ENCODE measurements around the gene GCNT1. TPM values are rescaled to one million over a fixed set of nuclear protein-coding genes. Genes with fewer than 3 reads are reported as not detected.

GCNT1 gene
- total RNA-seq, 1 experiment from 2014 or later: 0.28 TPM

DNA sequence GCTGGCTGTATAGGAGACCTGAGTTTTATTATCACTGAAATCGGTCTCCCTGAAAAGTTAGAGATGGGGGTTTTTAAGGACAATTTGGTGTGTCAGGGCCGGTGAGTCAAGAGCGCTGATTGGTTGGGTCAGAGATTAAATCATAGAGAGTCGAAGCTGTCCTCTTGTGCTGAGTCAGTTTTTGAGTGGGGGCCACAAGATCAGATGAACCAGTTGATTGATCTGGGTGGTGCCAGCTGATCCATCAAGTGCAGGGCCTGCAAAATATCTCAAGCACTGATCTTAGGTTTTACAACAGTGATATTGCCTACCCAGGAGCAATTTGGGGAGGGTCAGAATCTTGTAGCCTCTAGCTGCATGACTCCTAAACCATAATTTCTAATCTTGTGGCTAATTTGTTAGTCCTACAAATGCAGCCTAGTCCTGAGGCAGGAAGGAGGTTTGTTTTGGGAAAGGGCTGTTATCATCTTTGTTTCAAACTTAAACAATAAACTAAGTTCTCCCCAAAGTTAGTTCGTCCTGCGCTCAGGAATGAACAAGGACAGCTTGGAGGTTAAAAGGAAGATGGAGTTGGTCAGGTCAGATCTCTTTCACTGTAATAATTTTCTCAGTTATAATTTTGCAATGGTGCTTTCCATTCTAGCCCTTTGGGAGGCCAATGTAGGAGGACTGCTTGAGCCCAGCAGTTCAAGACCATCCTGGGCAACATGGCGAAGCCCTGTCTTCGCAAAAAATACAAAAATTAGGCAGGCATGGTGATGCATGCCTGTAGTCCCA lies 33.1 kb upstream of the GCNT1 start:
- no TSS peak for BruUV-seq (replicated peaks)
- intact Hi-C loops (cut with micrococcal nuclease; ENCODE audit: unreplicated experiment) (no loop called here), in situ Hi-C loops (cut with HindIII; ENCODE audit: low pct_unique_long_range_greater_than_20kb, low sequenced_read_pairs) (no loop called here)
- no peak overlapping the region for H3K27ac ChIP-seq (ENCODE audit: low read length)
- POLR2A ChIA-PET: no interaction called here
- H3K4me3 ChIP-seq (ENCODE audit: low read depth in 2 of 2, low read length in 2 of 2): no peak overlapping the region
- DNase-seq (ENCODE audit: low read depth, low spot score) (no peak), ATAC-seq (no peak)
- no peaks in the 10 kb centered on the region for H3K27me3 ChIP-seq (ENCODE audit: control insufficient read depth, insufficient read depth, low read length)
- CTCF ChIA-PET: no interaction called here
- TF ChIP-seq, protein P1, sequence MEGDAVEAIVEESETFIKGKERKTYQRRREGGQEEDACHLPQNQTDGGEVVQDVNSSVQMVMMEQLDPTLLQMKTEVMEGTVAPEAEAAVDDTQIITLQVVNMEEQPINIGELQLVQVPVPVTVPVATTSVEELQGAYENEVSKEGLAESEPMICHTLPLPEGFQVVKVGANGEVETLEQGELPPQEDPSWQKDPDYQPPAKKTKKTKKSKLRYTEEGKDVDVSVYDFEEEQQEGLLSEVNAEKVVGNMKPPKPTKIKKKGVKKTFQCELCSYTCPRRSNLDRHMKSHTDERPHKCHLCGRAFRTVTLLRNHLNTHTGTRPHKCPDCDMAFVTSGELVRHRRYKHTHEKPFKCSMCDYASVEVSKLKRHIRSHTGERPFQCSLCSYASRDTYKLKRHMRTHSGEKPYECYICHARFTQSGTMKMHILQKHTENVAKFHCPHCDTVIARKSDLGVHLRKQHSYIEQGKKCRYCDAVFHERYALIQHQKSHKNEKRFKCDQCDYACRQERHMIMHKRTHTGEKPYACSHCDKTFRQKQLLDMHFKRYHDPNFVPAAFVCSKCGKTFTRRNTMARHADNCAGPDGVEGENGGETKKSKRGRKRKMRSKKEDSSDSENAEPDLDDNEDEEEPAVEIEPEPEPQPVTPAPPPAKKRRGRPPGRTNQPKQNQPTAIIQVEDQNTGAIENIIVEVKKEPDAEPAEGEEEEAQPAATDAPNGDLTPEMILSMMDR (IDR thresholded peaks at IDR 0.05): no peak
- TF ChIP-seq SIN3A (IDR thresholded peaks at IDR 0.05; ENCODE audit: borderline replicate concordance, insufficient read depth, low read depth, low read length): no peak
- TF ChIP-seq POLR2AphosphoS5 (IDR thresholded peaks at IDR 0.05; ENCODE audit: low read depth, low read length): no peak
- no peak for TF ChIP-seq TCF7L2 (IDR thresholded peaks at IDR 0.05; ENCODE audit: low read depth, low read length)
- TF ChIP-seq, protein P2, sequence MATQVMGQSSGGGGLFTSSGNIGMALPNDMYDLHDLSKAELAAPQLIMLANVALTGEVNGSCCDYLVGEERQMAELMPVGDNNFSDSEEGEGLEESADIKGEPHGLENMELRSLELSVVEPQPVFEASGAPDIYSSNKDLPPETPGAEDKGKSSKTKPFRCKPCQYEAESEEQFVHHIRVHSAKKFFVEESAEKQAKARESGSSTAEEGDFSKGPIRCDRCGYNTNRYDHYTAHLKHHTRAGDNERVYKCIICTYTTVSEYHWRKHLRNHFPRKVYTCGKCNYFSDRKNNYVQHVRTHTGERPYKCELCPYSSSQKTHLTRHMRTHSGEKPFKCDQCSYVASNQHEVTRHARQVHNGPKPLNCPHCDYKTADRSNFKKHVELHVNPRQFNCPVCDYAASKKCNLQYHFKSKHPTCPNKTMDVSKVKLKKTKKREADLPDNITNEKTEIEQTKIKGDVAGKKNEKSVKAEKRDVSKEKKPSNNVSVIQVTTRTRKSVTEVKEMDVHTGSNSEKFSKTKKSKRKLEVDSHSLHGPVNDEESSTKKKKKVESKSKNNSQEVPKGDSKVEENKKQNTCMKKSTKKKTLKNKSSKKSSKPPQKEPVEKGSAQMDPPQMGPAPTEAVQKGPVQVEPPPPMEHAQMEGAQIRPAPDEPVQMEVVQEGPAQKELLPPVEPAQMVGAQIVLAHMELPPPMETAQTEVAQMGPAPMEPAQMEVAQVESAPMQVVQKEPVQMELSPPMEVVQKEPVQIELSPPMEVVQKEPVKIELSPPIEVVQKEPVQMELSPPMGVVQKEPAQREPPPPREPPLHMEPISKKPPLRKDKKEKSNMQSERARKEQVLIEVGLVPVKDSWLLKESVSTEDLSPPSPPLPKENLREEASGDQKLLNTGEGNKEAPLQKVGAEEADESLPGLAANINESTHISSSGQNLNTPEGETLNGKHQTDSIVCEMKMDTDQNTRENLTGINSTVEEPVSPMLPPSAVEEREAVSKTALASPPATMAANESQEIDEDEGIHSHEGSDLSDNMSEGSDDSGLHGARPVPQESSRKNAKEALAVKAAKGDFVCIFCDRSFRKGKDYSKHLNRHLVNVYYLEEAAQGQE (IDR thresholded peaks at IDR 0.05; ENCODE audit: insufficient read depth in 1 of 2, low read depth in 2 of 2, low read length in 1 of 2): no peak
- H3K9me3 ChIP-seq (ENCODE audit: control insufficient read depth, insufficient read depth, low read depth, low read length): no peaks in the 10 kb centered on the region
- no peaks in the 10 kb centered on the region for H3K4me1 ChIP-seq (ENCODE audit: control insufficient read depth, insufficient read depth, low read length)
- no peaks in the 10 kb centered on the region for H3K36me3 ChIP-seq (ENCODE audit: control insufficient read depth, insufficient read depth, low read length)

DNA sequence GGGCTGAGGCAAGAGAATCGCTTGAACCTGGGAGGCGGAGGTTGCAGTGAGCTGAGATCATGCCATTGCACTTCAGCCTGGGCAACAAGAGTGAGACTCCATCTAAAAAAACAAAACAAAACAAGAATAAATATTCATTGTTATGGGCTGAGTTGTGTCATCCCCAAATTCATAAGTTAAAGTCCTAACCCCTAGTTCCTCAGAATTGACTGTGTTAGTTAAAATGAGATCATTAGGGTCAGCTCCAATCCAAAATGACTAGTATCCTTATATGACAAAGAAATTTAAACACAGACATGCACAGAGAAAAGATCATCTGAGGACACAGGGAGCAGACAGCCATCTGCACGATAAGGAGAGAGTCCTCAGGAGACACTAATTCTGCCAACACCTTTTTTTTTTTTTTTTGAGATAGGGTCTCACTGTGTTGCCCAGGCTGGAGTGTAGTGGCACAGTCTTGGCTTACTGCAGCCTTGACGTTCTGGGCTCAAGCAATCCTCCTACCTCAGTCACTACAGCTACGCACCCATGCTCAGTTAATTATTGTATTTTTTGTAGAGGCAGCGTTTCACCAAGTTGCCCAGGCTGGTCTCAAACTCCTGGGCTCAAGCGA lies 32.1 kb upstream of the GCNT1 start:
- H3K4me3 ChIP-seq (ENCODE audit: low read depth in 2 of 2, low read length in 2 of 2): no peak overlapping the region
- intact Hi-C loops (cut with micrococcal nuclease; ENCODE audit: unreplicated experiment) (no loop called here), in situ Hi-C loops (cut with HindIII; ENCODE audit: low pct_unique_long_range_greater_than_20kb, low sequenced_read_pairs) (no loop called here)
- no peak for TF ChIP-seq SIN3A (IDR thresholded peaks at IDR 0.05; ENCODE audit: borderline replicate concordance, insufficient read depth, low read depth, low read length)
- no peak for TF ChIP-seq TCF7L2 (IDR thresholded peaks at IDR 0.05; ENCODE audit: low read depth, low read length)
- no peaks in the 10 kb centered on the region for H3K4me1 ChIP-seq (ENCODE audit: control insufficient read depth, insufficient read depth, low read length)
- no TSS peak for BruUV-seq (replicated peaks)
- H3K27ac ChIP-seq (ENCODE audit: low read length): no peak overlapping the region
- ChIA-PET CTCF (no interaction called here), POLR2A (no interaction called here)
- no peak for DNase-seq (ENCODE audit: low read depth, low spot score)
- H3K36me3 ChIP-seq (ENCODE audit: control insufficient read depth, insufficient read depth, low read length): no peaks in the 10 kb centered on the region
- H3K27me3 ChIP-seq (ENCODE audit: control insufficient read depth, insufficient read depth, low read length): no peaks in the 10 kb centered on the region
- H3K9me3 ChIP-seq (ENCODE audit: control insufficient read depth, insufficient read depth, low read depth, low read length): no peaks in the 10 kb centered on the region
- no peak for ATAC-seq

DNA sequence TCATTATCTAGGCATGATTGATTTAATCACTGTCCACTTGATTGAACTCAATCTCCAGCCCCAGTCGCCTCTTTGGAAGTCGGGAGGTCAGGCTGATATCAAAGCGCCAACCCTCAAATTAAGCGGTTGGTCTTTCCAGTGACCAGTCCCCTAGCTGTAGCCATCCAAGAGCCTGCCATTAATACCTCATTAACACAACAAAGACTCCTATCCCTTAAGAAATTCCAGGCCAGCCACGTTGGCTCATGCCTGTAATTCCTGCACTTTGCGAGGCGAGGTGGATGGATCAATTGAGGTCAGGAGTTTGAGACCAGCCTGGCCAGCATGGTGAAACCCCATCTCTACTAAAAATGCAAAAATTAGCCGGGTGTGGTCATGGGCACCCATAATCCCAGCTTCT lies 27.4 kb upstream of the GCNT1 start:
- intact Hi-C loops (cut with micrococcal nuclease; ENCODE audit: unreplicated experiment) (no loop called here), in situ Hi-C loops (cut with HindIII; ENCODE audit: low pct_unique_long_range_greater_than_20kb, low sequenced_read_pairs) (no loop called here)
- H3K27me3 ChIP-seq (ENCODE audit: control insufficient read depth, insufficient read depth, low read length): no peaks in the 10 kb centered on the region
- TF ChIP-seq SIN3A (IDR thresholded peaks at IDR 0.05; ENCODE audit: borderline replicate concordance, insufficient read depth, low read depth, low read length) (no peak), POLR2AphosphoS5 (IDR thresholded peaks at IDR 0.05; ENCODE audit: low read depth, low read length) (no peak), TCF7L2 (IDR thresholded peaks at IDR 0.05; ENCODE audit: low read depth, low read length) (no peak)
- TF ChIP-seq, protein P1 (IDR thresholded peaks at IDR 0.05): no peak
- TF ChIP-seq, protein P2 (IDR thresholded peaks at IDR 0.05; ENCODE audit: insufficient read depth in 1 of 2, low read depth in 2 of 2, low read length in 1 of 2): no peak
- CTCF ChIA-PET: no interaction called here
- no peaks in the 10 kb centered on the region for H3K4me1 ChIP-seq (ENCODE audit: control insufficient read depth, insufficient read depth, low read length)
- ATAC-seq (no peak), DNase-seq (ENCODE audit: low read depth, low spot score) (no peak)
- H3K27ac ChIP-seq (ENCODE audit: low read length): no peak overlapping the region
- H3K4me3 ChIP-seq (ENCODE audit: low read depth in 2 of 2, low read length in 2 of 2): no peak overlapping the region
- POLR2A ChIA-PET: no interaction called here
- no peaks in the 10 kb centered on the region for H3K36me3 ChIP-seq (ENCODE audit: control insufficient read depth, insufficient read depth, low read length)
- BruUV-seq (replicated peaks): no TSS peak
- no peaks in the 10 kb centered on the region for H3K9me3 ChIP-seq (ENCODE audit: control insufficient read depth, insufficient read depth, low read depth, low read length)

All from Panc1 (cell line).